DMS153 treated with DMSO at 0.1 percent for 48 hours (cell line): ENCODE data around the gene MYBL2.
A peak's percentile ranks its signal among the peaks of the same experiment; 100 is the strongest.

Source experiments
- DNase-seq: peaks from one replicate; lab custom pipeline; 2025; ENCODE audit not compliant: unreplicated experiment; lab: John Stamatoyannopoulos, UW

MYBL2 gene

DNA sequence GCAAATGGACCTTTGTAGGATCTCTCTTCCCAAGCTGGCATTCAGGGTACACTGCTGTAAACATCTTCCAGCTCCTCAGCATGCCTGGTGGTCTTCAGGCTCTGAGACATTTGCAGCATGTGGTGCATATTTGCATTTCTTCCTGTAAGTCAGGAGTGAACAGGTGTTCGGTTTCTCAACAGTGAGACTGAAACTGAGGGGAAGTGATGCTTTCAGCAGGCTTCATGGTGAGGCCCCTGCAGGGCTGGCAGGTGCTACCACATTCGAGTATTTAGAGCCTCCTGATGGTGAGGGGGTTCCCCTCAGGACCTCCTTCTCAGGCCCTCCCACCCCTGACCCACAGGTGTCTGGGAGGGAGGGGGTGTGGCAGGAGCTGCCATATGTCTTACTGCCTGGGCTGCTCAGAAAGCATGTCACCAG, 15.1 kb downstream of the MYBL2 start:
- DNase-seq, result no peak

DNA sequence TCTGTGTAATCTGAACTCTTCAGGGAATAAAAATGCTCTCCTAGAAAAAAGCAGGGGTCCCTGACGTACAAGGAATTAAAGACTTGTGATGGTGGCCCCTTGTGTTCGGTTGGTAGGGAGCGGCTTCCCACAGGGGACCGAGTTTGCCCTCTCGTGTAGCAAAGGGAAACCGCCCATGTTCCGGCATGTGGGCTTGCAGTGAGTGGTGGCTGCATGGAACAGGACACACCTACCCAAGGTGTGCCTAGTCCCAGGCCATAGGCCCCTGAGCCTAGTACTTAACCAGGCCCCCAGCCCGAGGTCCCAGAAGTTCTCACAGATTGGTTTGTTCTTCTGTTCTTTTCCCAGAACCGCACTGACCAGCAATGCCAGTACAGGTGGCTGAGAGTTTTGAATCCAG, 15.5 kb downstream of the MYBL2 start:
- DNase-seq, result no peak

DNA sequence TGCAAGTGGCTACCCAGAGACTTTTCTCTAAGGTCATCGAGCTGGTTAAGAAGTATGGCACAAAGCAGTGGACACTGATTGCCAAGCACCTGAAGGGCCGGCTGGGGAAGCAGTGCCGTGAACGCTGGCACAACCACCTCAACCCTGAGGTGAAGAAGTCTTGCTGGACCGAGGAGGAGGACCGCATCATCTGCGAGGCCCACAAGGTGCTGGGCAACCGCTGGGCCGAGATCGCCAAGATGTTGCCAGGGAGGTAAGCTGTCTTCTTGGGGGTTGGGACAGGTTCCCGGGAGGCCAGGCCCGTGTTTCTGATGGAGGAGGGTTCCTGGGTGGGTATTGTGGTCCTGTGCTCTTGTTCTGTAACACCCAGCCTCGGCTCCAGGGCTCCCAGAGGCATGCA, 19.9 kb downstream of the MYBL2 start:
- DNase-seq, result no peak

DNA sequence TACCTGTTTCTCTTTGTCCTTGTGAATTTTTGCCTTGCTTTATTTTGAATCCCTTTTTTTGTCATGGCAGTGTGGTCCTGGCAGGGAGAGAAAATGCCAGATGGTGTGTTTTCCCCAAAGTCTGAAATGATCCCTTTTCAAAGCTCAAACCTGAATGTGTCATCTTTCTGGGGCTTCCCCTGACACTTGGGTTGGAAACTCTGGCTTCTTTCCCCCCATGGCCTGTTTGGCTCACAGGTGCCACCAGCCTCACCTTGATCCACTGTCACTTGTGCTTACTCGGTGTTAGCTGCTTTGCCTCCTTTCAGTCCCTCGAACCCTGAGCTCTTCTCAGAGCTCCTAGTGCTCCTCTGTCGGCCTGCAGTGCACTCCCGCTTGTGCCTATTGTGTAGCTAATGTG, 22.3 kb downstream of the MYBL2 start:
- no peak for DNase-seq

DNA sequence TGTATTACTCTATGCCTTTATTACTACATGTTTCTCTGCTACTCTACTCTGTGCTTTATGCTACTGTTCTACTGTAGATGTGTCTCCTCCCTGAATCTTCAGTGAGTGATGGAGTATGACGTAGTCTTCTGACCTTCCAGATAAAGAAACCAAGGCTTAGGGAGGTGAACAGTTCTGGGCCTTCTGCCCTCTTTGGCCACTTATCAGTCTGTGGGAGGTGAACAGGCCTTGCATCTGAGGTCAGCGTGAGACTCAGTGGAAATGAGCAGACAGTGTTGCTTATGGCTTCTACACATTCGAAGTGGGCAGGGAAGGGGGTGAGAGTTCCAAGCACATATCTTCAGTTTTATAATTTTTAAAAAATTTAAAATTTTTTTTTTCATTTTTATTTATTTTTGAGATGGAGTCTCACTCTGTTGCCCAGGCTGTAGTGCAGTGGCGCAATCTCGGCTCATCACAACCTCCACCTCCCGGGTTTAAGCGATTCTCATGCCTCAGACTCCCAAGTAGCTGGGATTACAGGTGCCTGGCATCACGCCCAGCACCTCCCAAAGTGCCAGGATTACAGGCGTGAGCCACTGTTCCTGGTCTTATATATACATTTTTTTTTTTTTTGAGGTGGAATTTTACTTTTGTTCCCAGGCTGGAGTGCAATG, 24.2 kb downstream of the MYBL2 start:
- DNase-seq, result no peak

DNA sequence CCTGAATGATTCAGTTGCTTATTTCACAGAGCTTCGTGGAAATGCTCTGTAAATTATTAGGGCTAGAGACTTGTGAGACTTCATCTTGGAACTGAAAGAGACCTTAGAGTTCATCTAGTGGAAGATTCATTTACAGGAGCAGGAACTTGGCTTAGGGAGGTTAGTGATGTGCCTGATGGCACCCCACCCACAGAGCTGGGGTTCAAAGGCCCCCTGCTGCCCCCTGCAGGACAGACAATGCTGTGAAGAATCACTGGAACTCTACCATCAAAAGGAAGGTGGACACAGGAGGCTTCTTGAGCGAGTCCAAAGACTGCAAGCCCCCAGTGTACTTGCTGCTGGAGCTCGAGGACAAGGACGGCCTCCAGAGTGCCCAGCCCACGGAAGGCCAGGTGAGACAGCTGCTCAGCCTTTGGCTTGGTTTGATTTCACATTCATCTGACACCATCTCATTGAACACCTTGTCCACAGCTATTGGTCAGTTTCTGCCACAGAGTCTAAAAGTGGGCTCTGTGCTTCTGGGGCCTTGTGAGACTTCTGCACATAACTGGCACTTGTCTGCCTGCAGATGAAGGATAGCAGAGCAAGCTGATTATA, 25.1 kb downstream of the MYBL2 start:
- peak; percentile 10 for DNase-seq

DNA sequence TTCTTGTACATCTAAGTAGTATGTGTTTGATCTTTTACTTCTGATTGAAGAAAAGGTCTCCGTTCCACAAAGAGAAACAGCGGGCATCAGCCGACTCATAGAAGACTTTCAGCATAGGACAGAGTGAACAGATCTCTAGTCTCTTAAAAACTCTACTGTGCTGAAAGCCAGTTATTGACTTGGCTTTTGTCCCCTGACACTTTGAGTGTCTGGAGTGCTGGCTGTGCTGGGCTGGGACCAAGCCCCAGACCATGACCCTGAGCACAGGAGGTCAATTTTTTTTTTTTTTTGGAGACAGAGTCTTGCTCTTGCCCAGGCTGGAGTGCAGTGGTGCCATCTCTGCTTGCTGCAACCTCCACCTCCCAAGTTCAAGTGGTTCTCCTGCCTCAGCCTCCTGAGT, 27.8 kb downstream of the MYBL2 start:
- DNase-seq, result no peak

DNA sequence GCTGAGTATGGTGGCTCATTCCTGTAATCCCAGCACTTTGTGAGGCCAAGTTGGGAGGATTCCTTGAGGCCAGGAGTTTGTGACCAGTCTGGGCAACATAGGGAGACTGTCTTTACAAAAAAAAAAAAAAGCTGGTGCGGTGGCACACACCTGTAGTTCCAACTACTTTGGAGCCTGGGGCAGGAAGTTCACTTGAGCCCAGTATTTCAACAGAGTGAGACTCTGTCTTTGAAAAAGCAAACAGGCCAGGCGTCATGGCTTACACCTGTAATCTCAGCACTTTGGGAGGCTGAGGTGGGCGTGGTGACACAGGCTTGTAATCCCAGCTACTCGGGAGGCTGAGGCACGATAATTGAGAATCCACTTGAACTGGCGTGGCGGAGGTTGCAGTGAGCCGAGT, 28.7 kb downstream of the MYBL2 start:
- DNase-seq, result no peak

DNA sequence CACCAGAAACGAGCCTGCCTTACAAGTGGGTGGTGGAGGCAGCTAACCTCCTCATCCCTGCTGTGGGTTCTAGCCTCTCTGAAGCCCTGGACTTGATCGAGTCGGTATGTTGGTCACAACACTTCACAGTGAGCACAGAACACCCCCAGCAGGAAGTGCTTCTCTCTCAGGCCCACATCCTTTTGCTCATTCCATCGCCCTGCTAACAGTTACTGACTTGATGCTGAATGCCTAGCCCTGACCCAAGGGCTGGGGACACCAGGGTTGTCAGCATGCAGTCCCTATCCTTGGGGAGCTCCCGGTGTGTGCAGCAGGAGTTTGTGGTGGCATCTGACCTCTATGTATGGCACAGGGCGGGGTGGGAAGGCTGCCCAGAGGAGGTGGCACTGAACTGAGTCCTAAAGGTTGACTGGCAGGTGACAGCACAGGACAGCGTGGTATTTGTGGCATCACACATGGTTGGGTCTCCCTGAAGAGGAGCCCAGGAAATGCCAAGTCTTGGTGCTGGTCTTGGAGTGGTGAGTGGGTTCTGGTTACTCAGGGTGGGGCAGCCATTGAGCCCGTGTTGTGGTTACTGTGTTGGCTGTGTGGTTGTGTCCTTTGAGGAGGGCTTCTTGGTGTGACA, 33.1 kb downstream of the MYBL2 start:
- DNase-seq, result no peak

DNA sequence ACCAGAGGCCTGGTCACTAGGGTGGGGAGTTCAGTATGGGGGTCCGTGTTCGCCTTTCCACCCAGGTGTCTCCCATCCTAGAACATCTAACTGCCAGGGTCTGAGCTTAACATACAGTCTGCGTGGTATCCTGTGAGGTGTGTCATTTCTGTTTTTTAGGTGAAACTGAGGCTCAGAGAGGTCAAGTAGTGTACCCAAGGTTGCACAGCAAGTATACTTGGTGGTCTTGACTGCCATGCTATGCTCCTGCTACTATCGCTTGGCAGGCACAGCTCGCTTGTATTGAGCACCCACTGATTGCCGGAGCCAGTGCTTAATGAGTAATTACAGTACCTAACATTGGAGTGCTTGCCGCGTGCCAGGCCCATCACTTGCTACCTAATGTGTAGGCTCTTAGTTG, 33.7 kb downstream of the MYBL2 start:
- DNase-seq, result no peak

DNA sequence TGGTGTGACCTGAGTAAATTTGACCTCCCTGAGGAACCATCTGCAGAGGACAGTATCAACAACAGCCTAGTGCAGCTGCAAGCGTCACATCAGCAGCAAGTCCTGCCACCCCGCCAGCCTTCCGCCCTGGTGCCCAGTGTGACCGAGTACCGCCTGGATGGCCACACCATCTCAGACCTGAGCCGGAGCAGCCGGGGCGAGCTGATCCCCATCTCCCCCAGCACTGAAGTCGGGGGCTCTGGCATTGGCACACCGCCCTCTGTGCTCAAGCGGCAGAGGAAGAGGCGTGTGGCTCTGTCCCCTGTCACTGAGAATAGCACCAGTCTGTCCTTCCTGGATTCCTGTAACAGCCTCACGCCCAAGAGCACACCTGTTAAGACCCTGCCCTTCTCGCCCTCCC, 35.6 kb downstream of the MYBL2 start:
- DNase-seq, result no peak

DNA sequence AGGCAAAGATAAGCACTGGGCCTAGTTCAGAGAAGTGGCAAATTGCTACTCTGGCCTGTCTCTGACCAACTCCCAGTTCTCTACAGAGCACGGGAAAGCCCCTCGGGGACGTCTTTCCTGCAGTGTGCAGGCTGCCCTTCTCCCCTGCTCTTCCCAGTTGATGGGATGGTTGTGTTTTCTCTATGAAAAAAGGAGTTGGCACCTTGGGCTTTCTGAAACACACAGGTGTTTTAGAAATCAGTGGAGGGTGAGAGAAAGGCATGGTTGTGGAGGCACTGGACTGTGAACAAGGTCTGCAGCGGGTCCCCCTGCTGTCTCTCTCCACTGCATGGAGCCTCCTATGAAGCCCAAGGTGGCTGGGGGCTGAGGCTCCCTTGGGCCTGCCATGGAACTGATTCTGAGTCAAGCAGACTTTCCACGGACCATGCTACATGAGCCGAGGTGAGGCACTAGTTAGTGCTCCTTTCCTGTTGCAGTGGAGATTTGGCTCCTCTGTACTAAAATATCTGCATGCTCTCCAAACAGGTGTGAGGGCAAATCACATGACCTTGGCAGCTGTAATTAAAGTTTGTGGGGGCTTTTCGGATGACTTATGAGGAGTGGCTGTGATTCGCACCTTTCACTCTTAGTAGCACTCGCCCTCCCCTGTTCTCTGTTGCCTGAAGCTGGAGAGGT, 43.6 kb downstream of the MYBL2 start:
- DNase-seq, result no peak

DNA sequence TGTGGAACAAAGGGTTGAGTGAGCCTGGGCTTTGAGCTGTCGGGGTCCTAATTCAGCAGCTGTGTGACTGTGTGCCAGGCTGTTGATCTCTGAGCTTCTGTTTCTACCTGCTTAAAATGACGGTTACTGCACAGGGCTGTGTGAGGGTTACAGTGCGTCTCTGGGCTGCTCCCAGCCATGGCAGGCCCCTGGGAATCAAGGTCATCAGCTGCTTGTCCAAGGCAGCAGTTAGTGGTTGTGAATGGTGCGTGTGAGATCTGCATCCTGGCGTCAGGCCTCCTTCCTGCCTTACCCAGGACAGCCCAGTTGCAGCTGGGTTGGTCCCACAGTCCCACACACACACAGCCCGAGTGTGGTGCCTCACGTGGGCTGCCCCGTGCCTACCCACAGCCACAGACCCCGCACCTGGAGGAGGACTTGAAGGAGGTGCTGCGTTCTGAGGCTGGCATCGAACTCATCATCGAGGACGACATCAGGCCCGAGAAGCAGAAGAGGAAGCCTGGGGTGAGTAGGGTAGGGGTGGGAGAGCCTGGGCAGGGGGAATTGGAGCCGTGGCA, 44.3 kb downstream of the MYBL2 start:
- DNase-seq, result no peak

DNA sequence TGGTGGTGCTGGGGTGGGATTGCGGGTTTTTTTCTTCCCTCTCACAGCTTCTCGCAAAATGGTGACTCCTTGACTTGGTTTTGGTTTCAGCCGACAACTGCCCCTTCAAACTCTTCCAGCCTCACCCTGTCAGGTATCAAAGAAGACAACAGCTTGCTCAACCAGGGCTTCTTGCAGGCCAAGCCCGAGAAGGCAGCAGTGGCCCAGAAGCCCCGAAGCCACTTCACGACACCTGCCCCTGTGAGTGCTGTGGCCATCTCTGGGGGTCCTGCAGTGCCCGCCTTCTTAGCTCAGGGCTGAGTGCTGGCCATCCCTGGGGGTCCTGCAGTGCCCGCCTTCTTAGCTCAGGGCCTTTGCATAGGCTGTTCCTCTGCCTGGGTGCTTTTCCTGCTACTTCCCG, 48.1 kb downstream of the MYBL2 start:
- DNase-seq, result no peak

DNA sequence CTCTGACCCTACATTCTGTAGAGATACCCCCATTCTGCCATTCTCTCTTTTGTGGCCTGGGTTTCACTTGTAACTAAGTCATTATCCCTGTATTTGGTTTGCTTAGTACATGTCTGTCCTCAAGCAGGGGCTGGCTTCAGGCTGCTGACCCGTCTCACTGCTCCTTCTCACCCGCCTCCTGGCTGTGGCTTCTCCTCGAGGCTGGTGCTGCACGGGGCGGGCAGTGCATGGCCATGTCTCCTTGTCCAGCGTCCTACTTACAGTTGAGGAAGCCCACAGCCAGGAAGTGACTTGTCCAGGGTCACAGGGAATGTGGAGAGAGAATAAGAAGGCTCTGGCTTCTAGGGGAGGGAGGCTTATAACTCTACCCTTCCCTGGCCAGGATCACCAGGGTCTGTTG, 48.6 kb downstream of the MYBL2 start:
- no peak for DNase-seq

DNA sequence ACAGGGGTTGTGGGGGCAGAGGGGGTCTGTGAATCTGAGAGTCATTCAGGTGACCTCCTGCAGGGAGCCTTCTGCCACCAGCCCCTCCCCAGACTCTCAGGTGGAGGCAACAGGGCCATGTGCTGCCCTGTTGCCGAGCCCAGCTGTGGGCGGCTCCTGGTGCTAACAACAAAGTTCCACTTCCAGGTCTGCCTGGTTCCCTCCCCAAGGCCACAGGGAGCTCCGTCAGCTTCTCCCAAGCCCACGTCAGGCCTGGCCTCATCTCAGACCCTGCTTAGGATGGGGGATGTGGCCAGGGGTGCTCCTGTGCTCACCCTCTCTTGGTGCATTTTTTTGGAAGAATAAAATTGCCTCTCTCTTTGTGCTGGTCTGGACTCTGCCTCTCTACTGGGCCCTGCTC, 49.2 kb downstream of the MYBL2 start:
- no peak for DNase-seq

DNA sequence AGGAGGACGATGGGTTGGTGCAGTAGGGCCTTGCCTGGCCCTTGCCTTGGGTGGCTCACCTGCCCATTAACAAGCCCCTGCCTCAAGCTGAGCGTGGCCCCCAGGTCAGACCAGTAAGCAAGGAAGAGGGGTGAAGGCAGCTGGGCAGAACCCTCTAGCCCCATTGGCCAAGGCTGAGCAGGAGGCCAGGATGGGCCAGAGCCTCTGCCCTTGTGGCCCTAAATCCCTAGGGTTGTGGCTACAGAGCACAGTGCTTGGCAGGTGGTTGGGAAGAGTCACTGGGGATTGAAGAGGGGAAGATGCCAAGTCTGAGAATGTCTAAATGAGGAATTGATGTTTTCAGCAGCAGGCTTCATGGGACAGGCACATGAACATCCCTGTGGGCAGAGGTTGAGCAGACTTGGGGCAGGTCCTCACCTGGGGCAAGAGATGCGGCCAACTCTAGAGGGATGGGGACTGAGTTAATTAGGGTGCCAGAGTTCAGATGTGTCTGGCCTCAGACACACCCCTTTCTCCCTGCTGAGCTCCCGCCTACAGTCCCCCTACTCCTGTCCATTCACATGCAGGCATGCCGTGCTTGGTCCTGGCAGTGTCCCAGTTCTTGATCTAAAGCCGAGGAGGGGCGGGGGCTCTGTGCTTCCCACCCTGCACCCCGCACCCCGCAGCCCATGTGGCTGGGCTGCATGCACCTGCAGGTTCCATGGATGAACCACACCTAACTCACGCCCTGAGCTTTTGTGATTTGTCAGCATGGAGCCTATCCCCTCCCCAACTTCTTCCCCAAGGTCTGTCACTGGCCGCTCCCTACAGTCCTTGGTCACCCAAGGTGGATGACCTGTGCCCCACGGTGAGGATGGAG, 50.1 kb downstream of the MYBL2 start:
- no peak for DNase-seq

DNA sequence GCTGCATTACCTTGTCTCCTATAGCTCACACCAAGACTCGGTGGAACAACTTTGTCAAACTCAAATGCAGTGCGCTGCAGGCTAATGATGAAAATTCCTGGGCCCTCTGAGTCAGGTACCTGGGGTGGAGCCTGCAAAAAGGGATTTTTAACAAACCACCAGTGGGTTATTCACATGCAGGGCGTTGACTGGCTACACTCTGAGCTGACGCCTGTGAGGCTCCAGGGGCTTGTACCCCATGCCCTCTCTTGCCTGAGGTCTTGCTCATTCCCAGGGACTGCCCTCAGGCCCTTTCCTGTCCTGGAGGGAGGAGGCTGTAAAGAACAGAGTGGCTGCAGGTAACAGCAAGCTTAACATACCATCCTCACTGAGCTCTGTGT, 50.7 kb downstream of the MYBL2 start:
- no peak for DNase-seq

DNA sequence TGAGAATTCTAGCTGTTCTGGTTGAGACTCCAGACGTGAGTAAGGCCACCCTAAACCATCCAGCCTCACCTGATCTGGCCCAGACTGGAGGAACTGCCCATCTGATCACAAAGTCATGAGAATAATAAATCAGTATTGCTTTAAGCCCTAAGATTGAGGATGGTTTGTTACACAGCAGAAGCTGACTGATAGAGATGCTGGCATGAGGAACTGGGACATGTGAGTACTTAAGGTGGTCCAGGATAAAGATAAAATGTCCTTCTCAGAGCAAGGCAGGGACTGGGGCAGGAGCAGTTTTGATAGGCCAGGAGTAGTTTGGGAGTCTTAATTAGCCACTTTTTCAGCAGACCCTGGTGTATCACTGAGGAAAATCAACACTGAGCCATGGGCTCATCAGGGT, 53.1 kb downstream of the MYBL2 start:
- no peak for DNase-seq

DNA sequence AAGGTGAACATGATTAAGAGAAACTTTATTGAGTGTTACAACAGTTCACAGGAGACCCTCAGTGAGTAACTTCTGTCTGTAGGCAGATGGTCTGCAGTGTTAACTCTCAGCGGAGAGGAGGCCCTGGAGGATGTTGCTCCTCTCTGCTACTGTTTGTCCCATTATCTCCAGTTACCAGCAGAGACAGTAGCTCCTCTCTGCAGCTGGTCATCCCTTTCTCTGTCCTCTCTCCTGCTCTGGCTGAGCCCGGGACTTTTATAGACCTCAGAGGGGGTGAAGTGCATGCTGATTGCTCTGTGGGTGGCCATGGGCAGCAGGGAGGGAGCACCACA, 54.1 kb downstream of the MYBL2 start:
- no peak for DNase-seq
